ENCODE measurements around the gene GSTP1. TPM values are rescaled to one million over a fixed set of nuclear protein-coding genes. Genes with fewer than 3 reads are reported as not detected.

The GSTP1 gene
- total and polyA plus RNA-seq, 2 of the 8 experiments (the other 6 are each of a cell fraction or from before 2014, with no cell fraction given): 1,454 to 3,329 TPM

DNA sequence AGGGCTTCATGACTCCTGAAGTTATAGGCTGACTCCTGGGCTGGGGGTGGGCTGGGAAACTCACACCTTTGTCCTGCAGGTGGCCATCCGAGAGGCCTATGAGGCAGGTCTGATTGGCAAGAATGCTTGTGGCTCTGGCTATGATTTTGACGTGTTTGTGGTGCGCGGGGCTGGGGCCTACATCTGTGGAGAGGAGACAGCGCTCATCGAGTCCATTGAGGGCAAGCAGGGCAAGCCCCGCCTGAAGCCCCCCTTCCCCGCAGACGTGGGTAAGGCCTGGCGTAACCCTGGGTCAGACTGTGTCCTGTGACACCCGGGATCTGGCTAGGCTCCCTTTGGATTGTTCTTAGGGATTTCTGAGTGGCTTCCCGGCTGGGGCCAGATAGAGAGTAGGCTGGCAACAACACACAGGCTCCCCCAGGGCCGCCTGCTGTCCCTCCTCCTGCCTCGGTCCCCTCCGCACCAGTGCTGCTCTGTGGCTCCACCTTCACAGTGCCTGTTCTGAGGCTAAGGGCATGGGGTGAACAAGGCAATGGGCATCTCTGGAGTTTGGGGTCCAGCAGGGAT lies 26.8 kb downstream of the GSTP1 start:
- Histone ChIP-seq H3K9me3 (ENCODE audit: insufficient read depth in 2 of 2, low read depth in 1 of 2, low read length in 1 of 2) (no peaks in the 10 kb centered on the region), H3K4me1 (replicated peaks in 1 of 4; ENCODE audit: control insufficient read depth in 3 of 4, insufficient read depth in 4 of 4, low read length in 3 of 4) (peaks cover 0 to 33% (median 18%) of the 10 kb centered on the region in 4 experiments; a peak in 6 of 7 replicates), H2AFZ (ENCODE audit: low read length) (no peak overlapping the region), H2BK120ac (replicated peaks; ENCODE audit: low read depth, low read length) (no peak overlapping the region), H3K27me3 (replicated peaks in 1 of 4; ENCODE audit: control insufficient read depth in 3 of 4, extremely low read depth in 1 of 4, insufficient read depth in 3 of 4, low read length in 3 of 4) (peaks cover 0 to 4% (median 0%) of the 10 kb centered on the region in 4 experiments; a peak in 1 of 7 replicates), H4K91ac (replicated peaks; ENCODE audit: insufficient read length, low read length) (no peak overlapping the region), H3K14ac (ENCODE audit: insufficient read length) (no peak overlapping the region), H3K56ac (replicated peaks; ENCODE audit: insufficient read length, low read depth, low read length) (no peak overlapping the region), H3K79me2 (ENCODE audit: control insufficient read depth in 1 of 2, insufficient read depth in 2 of 2, low read length in 2 of 2) (peaks cover 0 to 8% of the 10 kb centered on the region in 2 experiments; a peak in 1 of 4 replicates), H3K36me3 (ENCODE audit: control insufficient read depth in 2 of 4, insufficient read depth in 4 of 4, low read length in 3 of 4) (peaks cover 5 to 19% (median 12%) of the 10 kb centered on the region in 4 experiments; a peak in 7 of 8 replicates), H3K4ac (replicated peaks; ENCODE audit: insufficient read length, low read depth, low read length) (no peak overlapping the region), H3K4me2 (ENCODE audit: insufficient read depth in 1 of 2, low read depth in 2 of 2, low read length in 2 of 2) (no peak overlapping the region), H2BK5ac (ENCODE audit: low read depth, low read length) (no peak overlapping the region), H3K79me1 (ENCODE audit: low read depth, low read length) (no peaks in the 10 kb centered on the region), H2BK12ac (ENCODE audit: low read depth, low read length) (no peak overlapping the region), H3K9ac (replicated peaks in 1 of 4; ENCODE audit: extremely low read depth in 1 of 4, low read depth in 3 of 4, low read length in 3 of 4) (no peak overlapping the region), H2AK5ac (ENCODE audit: low read depth, low read length) (no peak overlapping the region), H3K18ac (ENCODE audit: extremely low read depth, low read length) (no peak overlapping the region), H2BK15ac (ENCODE audit: low read length) (no peak overlapping the region), H3K23ac (ENCODE audit: insufficient read length) (no peak overlapping the region), H4K8ac (ENCODE audit: extremely low read depth, insufficient read depth, low read length) (no peak overlapping the region), H4K5ac (ENCODE audit: insufficient read length, low read depth, low read length) (no peak overlapping the region), H3K23me2 (ENCODE audit: low read depth, low read length) (peaks cover 9% of the 10 kb centered on the region; the same call in 1 of the 2 replicates), H2BK20ac (ENCODE audit: low read length) (no peak overlapping the region), H3K27ac (ENCODE audit: low read depth, low read length) (no peak overlapping the region), H3K4me3 (ENCODE audit: extremely low read depth in 1 of 4, insufficient read depth in 2 of 4, low read depth in 3 of 4, low read length in 4 of 4) (no peak overlapping the region), H4K20me1 (replicated peaks in 1 of 2; ENCODE audit: control insufficient read depth in 1 of 2, insufficient read depth in 2 of 2, low read length in 2 of 2) (peaks cover 0 to 4% of the 10 kb centered on the region in 2 experiments)
- ChIA-PET CTCF (ENCODE audit: partially characterized antibody) (no interaction called here), POLR2A (ENCODE audit: partially characterized antibody) (interaction anchor here (1.1 to 2.3 kb wide), 2 partner anchors 16 to 25 kb away, joined by 3 to 5 read pairs; no protein-coding TSS in a partner anchor)
- WGBS, 2 experiments (ENCODE audit: extremely low coverage in 1 of 2, insufficient coverage in 1 of 2, insufficient read length in 1 of 2, insufficient replicate concordance in 2 of 2, low coverage in 1 of 2, low lambda C conversion rate in 2 of 2, missing lambda C conversion rate in 1 of 2): 93% methylated on average over 15 of the region's 15 CpGs; no CpG with 5 or more reads in 1 of the 2 experiments
- DNase-seq (ENCODE audit: low read depth in 1 of 2, low spot score in 2 of 2) (peak in 1 of 2 experiments; percentile 39), FAIRE-seq (no peak)
- no peak for TF ChIP-seq SP4 (IDR thresholded peaks at IDR 0.05; ENCODE audit: low read length)
- no peak for TF ChIP-seq RNF2 (IDR thresholded peaks at IDR 0.05; ENCODE audit: borderline replicate concordance, low read depth, low read length, missing control alignments, poor library complexity, severe bottlenecking)
- no peak for TF ChIP-seq RAD21 (IDR thresholded peaks at IDR 0.05 in 1 of 2, conservative IDR thresholded peaks at IDR 0.05 in 1 of 2; ENCODE audit: low read depth in 2 of 2, low read length in 2 of 2)
- TF ChIP-seq SIN3A (conservative IDR thresholded peaks at IDR 0.05 in 1 of 2, IDR thresholded peaks at IDR 0.05 in 1 of 2; ENCODE audit: low read depth in 1 of 2, low read length in 2 of 2): no peak
- no peak for TF ChIP-seq NRF1 (IDR thresholded peaks at IDR 0.05; ENCODE audit: low read depth, low read length)
- no peak for TF ChIP-seq EZH2 (IDR thresholded peaks at IDR 0.05; ENCODE audit: low read depth, low read length, severe bottlenecking)
- TF ChIP-seq KDM4A (IDR thresholded peaks at IDR 0.05; ENCODE audit: low read depth, low read length, severe bottlenecking): no peak
- no peak for TF ChIP-seq CHD2 (IDR thresholded peaks at IDR 0.05; ENCODE audit: low read length)
- TF ChIP-seq BACH1 (IDR thresholded peaks at IDR 0.05; ENCODE audit: low read length): no peak
- TF ChIP-seq KDM1A (IDR thresholded peaks at IDR 0.05; ENCODE audit: borderline replicate concordance, low read length): no peak
- no peak for TF ChIP-seq MAFK (IDR thresholded peaks at IDR 0.05; ENCODE audit: low read depth, low read length)
- no peak for TF ChIP-seq SP1 (IDR thresholded peaks at IDR 0.05; ENCODE audit: low read depth, low read length)
- no peak for TF ChIP-seq JUND (IDR thresholded peaks at IDR 0.05; ENCODE audit: low read length)
